H1 (cell line): ENCODE data around the gene PITPNC1. TPM values are rescaled to one million over a fixed set of nuclear protein-coding genes. Genes with fewer than 3 reads are reported as not detected.

Experiments used
- CTCF ChIA-PET: fragments of 300-600 bp; sonication (Branson Sonifier 250); formaldehyde crosslinking; loops from one replicate; lab custom pipeline; 2021; ENCODE audit not compliant: partially characterized antibody; lab: Charles Lee
- POLR2A ChIA-PET: fragments of 300-600 bp; sonication (Branson Sonifier 250); formaldehyde crosslinking; loops from one replicate; lab custom pipeline; 2021; ENCODE audit warnings: inconsistent platforms; ENCODE audit not compliant: partially characterized antibody; lab: Charles Lee
- DNase-seq, 2 experiments: peaks; one replicate each; pipeline versions ENCODE4 v3.0.0 to v3.0.0-alpha.2; 2010 to 2022; ENCODE audit warnings: low spot score in 2 of 2, low read depth in 1 of 2, mixed read lengths in 1 of 2
- FAIRE-seq: peaks from 2 replicates; lab custom pipeline; 2011; peaks lifted over from hg19 to GRCh38; lab: Jason Lieb, UNC
- H2AFZ ChIP-seq: 2 replicates; pipeline ENCODE4 v1.8.1; 2012; ENCODE audit warnings: low read length, inconsistent platforms
- H2AK5ac ChIP-seq: 2 replicates; pipeline ENCODE4 v1.6.1; 2013; ENCODE audit warnings: low read depth, low read length
- H2BK120ac ChIP-seq: replicated peaks from 2 replicates; pipeline ENCODE3; 2013; ENCODE audit warnings: low read depth, low read length, inconsistent platforms
- H2BK12ac ChIP-seq: 2 replicates; pipeline ENCODE4 v1.6.1; 2013; ENCODE audit warnings: low read depth, low read length
- H2BK15ac ChIP-seq: 2 replicates; pipeline ENCODE4 v1.6.1; 2013; ENCODE audit warnings: low read length
- H2BK20ac ChIP-seq: 2 replicates; pipeline ENCODE4 v1.6.1; 2013; ENCODE audit warnings: low read length
- H2BK5ac ChIP-seq: 2 replicates; pipeline ENCODE4 v1.6.1; 2013; ENCODE audit warnings: low read depth, low read length
- H3K14ac ChIP-seq: 2 replicates; pipeline ENCODE4 v1.6.1; 2013; ENCODE audit warnings: inconsistent platforms; ENCODE audit not compliant: insufficient read length
- H3K18ac ChIP-seq: 2 replicates; pipeline ENCODE4 v1.6.1; 2013; ENCODE audit warnings: low read length; ENCODE audit errors: extremely low read depth
- H3K23ac ChIP-seq: 2 replicates; pipeline ENCODE4 v1.6.1; 2013; ENCODE audit warnings: inconsistent platforms; ENCODE audit not compliant: insufficient read length
- H3K23me2 ChIP-seq: 2 replicates; pipeline ENCODE4 v1.6.1; 2013; ENCODE audit warnings: low read depth, low read length
- H3K27ac ChIP-seq: 2 replicates; pipeline ENCODE4 v1.6.1; 2011; ENCODE audit warnings: low read depth, low read length, inconsistent platforms
- H3K27me3 ChIP-seq, 4 experiments: replicated peaks in 1 of 4; 1 replicate in 1 of 4; 2 replicates in 3 of 4; pipeline versions ENCODE4 v1.6.1 to v1.8.1; 2011 to 2013; ENCODE audit warnings: low read length in 3 of 4, mild to moderate bottlenecking in 3 of 4, inconsistent platforms in 2 of 4, mixed read lengths in 2 of 4, moderate library complexity in 1 of 4; ENCODE audit not compliant: control insufficient read depth in 3 of 4, insufficient read depth in 3 of 4; ENCODE audit errors: extremely low read depth in 1 of 4
- H3K36me3 ChIP-seq, 4 experiments: 2 replicates each; pipeline versions ENCODE4 v1.6.1 to v1.8.1; 2011 to 2013; ENCODE audit warnings: mild to moderate bottlenecking in 4 of 4, low read length in 3 of 4, moderate library complexity in 2 of 4, control low read depth in 1 of 4, inconsistent platforms in 1 of 4; ENCODE audit not compliant: insufficient read depth in 4 of 4, control insufficient read depth in 2 of 4
- H3K4ac ChIP-seq: replicated peaks from 2 replicates; pipeline ENCODE3; 2013; ENCODE audit warnings: low read length, low read depth, mixed read lengths, inconsistent platforms; ENCODE audit not compliant: insufficient read length
- H3K4me1 ChIP-seq, 4 experiments: replicated peaks in 1 of 4; 1 replicate in 1 of 4; 2 replicates in 3 of 4; pipeline versions ENCODE4 v1.6.1 to v1.8.1; 2011 to 2013; ENCODE audit warnings: low read length in 3 of 4, inconsistent platforms in 2 of 4, mixed read lengths in 1 of 4; ENCODE audit not compliant: insufficient read depth in 4 of 4, control insufficient read depth in 3 of 4
- H3K4me2 ChIP-seq, 2 experiments: 2 replicates each; pipeline versions ENCODE4 v1.6.1 to v1.8.1; 2011 to 2013; ENCODE audit warnings: low read depth in 2 of 2, low read length in 2 of 2, control low read depth in 1 of 2, inconsistent platforms in 1 of 2, mild to moderate bottlenecking in 1 of 2; ENCODE audit not compliant: insufficient read depth in 1 of 2
- H3K4me3 ChIP-seq, 4 experiments: fragments of 200-600, 300-600 bp in 1 of 4; sonication (generic), shearing (Covaris generic), sonication (Bioruptor Twin) in 1 of 4; 2 replicates each; pipeline versions ENCODE4 v1.5.1 to v1.8.1; 2011 to 2016; ENCODE audit warnings: low read length in 4 of 4, low read depth in 3 of 4, control low read depth in 2 of 4, inconsistent platforms in 2 of 4, mild to moderate bottlenecking in 2 of 4, mixed read lengths in 1 of 4, moderate library complexity in 1 of 4; ENCODE audit not compliant: insufficient read depth in 2 of 4; ENCODE audit errors: extremely low read depth in 1 of 4
- H3K56ac ChIP-seq: replicated peaks from 2 replicates; pipeline ENCODE3; 2013; ENCODE audit warnings: low read depth, mild to moderate bottlenecking, mixed read lengths, low read length, inconsistent platforms; ENCODE audit not compliant: insufficient read length
- H3K79me1 ChIP-seq: 2 replicates; pipeline ENCODE4 v1.6.1; 2013; ENCODE audit warnings: low read depth, low read length, control low read depth
- H3K79me2 ChIP-seq, 2 experiments: 2 replicates each; pipeline versions ENCODE4 v1.6.1 to v1.8.1; 2012 to 2013; ENCODE audit warnings: low read length in 2 of 2, mild to moderate bottlenecking in 2 of 2, inconsistent platforms in 1 of 2; ENCODE audit not compliant: insufficient read depth in 2 of 2, control insufficient read depth in 1 of 2
- H3K9ac ChIP-seq, 4 experiments: replicated peaks in 1 of 4; 1 replicate in 1 of 4; 2 replicates in 3 of 4; pipeline versions ENCODE4 v1.6.1 to v1.8.1; 2011 to 2013; ENCODE audit warnings: low read depth in 3 of 4, low read length in 3 of 4, control low read depth in 2 of 4, mild to moderate bottlenecking in 2 of 4, moderate library complexity in 2 of 4, inconsistent platforms in 1 of 4; ENCODE audit errors: extremely low read depth in 1 of 4
- H3K9me3 ChIP-seq, 2 experiments: 2 replicates each; pipeline versions ENCODE4 v1.6.1 to v1.8.1; 2012 to 2013; ENCODE audit warnings: mild to moderate bottlenecking in 2 of 2, moderate library complexity in 2 of 2, control low read depth in 1 of 2, inconsistent platforms in 1 of 2, low read depth in 1 of 2, low read length in 1 of 2, mixed read lengths in 1 of 2; ENCODE audit not compliant: insufficient read depth in 2 of 2
- H4K20me1 ChIP-seq, 2 experiments: replicated peaks in 1 of 2; 2 replicates each; pipeline versions ENCODE3 to v1.8.1; 2011 to 2013; ENCODE audit warnings: inconsistent platforms in 2 of 2, low read length in 2 of 2, mild to moderate bottlenecking in 1 of 2; ENCODE audit not compliant: insufficient read depth in 2 of 2, control insufficient read depth in 1 of 2
- H4K5ac ChIP-seq: 2 replicates; pipeline ENCODE4 v1.6.1; 2013; ENCODE audit warnings: low read length, low read depth, mixed read lengths, inconsistent platforms; ENCODE audit not compliant: insufficient read length
- H4K8ac ChIP-seq: 2 replicates; pipeline ENCODE4 v1.8.0; 2013; ENCODE audit warnings: mild to moderate bottlenecking, moderate library complexity, low read length, inconsistent platforms; ENCODE audit not compliant: insufficient read depth; ENCODE audit errors: extremely low read depth
- H4K91ac ChIP-seq: replicated peaks from 2 replicates; pipeline ENCODE3; 2013; ENCODE audit warnings: low read length, mixed read lengths, inconsistent platforms; ENCODE audit not compliant: insufficient read length
- PHF8 ChIP-seq: fragments of 200-600 bp; sonication (generic); conservative IDR thresholded peaks from 2 replicates; pipeline ENCODE4 v1.7.1; 2012; ENCODE audit warnings: low read depth, mild to moderate bottlenecking, inconsistent platforms, low read length, moderate library complexity
- WGBS, 2 experiments: shearing (Covaris generic) in 1 of 2; methylation state at CpG; one replicate each; pipeline versions ENCODE4 v1.1.6 to v1.1.7; 2013 to 2015; ENCODE audit warnings: low lambda C conversion rate in 2 of 2, mixed read lengths in 2 of 2, inconsistent platforms in 1 of 2, low coverage in 1 of 2, missing lambda C conversion rate in 1 of 2; ENCODE audit not compliant: insufficient replicate concordance in 2 of 2, insufficient coverage in 1 of 2, insufficient read length in 1 of 2; ENCODE audit errors: extremely low coverage in 1 of 2, missing lambda C conversion rate in 1 of 2; 5-methylcytosine and 5-hydroxymethylcytosine counted together
- polyA plus RNA-seq, 7 experiments: library from polyadenylated mRNA; depleted of rRNA in 3 of 7; stranded (reverse) in 5 of 7; unstranded in 2 of 7; fragments of >200 nt in 5 of 7; fragments of 200-250 nt in 2 of 7; gene quantifications; 1 replicate in 5 of 7; 2 replicates in 1 of 7; 4 replicates in 1 of 7; pipeline versions ENCODE4 v1.2.1 to v1.2.3, GENCODE V29; 2011 to 2013; ENCODE audit warnings: missing spikeins in 2 of 7, mixed read lengths in 2 of 7
- total RNA-seq: library from RNA; stranded (reverse); fragmentation: NEBNext Ultra II Directional; extraction: Animal tissue kit (Norgen Biotek cat#: 25700); gene quantifications from 2 replicates; pipeline ENCODE4 v1.2.1, GENCODE V29; 2021

Gene PITPNC1
- total and polyA plus RNA-seq, 2 of the 8 experiments (the other 6 are each of a cell fraction or from before 2014, with no cell fraction given), result 17.6 to 54.7 TPM

GRCh38 chr17:67403065-67403464 is 26.0 kb downstream of the PITPNC1 start:
- no peak overlapping the region for H2BK5ac ChIP-seq
- no peaks in the 10 kb centered on the region for H3K36me3 ChIP-seq
- H3K79me1 ChIP-seq, result peaks cover 10% of the 10 kb centered on the region
- H3K4me2 ChIP-seq, result no peak overlapping the region
- no peak overlapping the region for H4K5ac ChIP-seq
- H3K14ac ChIP-seq, result no peak overlapping the region
- no peak overlapping the region for H3K56ac ChIP-seq
- CTCF ChIA-PET, result interaction anchor here (1.4 kb wide), 1 partner anchor 23 kb away, joined by 3 read pairs; no protein-coding TSS in a partner anchor
- POLR2A ChIA-PET, result no interaction called here
- peaks cover 0 to 7% (median 4%) of the 10 kb centered on the region in 4 experiments; a peak in 3 of 7 replicates for H3K4me1 ChIP-seq
- no peak overlapping the region for H3K4ac ChIP-seq
- H4K91ac ChIP-seq, result no peak overlapping the region
- TF ChIP-seq PHF8, result no peak
- H4K8ac ChIP-seq, result no peak overlapping the region
- H2AK5ac ChIP-seq, result no peak overlapping the region
- H2AFZ ChIP-seq, result no peak overlapping the region
- H3K4me3 ChIP-seq, result no peak overlapping the region
- no peak overlapping the region for H2BK20ac ChIP-seq
- no peak overlapping the region for H2BK120ac ChIP-seq
- H3K27me3 ChIP-seq, result no peaks in the 10 kb centered on the region
- H2BK12ac ChIP-seq, result 0 out of 2 replicates have a peak overlapping the region, but pooled peaks have one; percentile 19
- DNase-seq (no peak), FAIRE-seq (no peak)
- H3K9ac ChIP-seq, result no peak overlapping the region
- H3K27ac ChIP-seq, result no peak overlapping the region
- H3K18ac ChIP-seq, result 0 out of 2 replicates have a peak overlapping the region, but pooled peaks have one; percentile 24
- H3K79me2 ChIP-seq, result peaks cover 0 to 75% of the 10 kb centered on the region in 2 experiments; a peak in 3 of 4 replicates
- no peak overlapping the region for H3K23ac ChIP-seq
- no peaks in the 10 kb centered on the region for H4K20me1 ChIP-seq
- 95% methylated on average over 2 of the region's 2 CpGs; no CpG with 5 or more reads in 1 of the 2 experiments for WGBS, 2 experiments
- H3K9me3 ChIP-seq, result no peaks in the 10 kb centered on the region
- no peaks in the 10 kb centered on the region for H3K23me2 ChIP-seq
- no peak overlapping the region for H2BK15ac ChIP-seq
